Anterior cingulate cortex (tissue), 58 donors: ENCODE data around the gene NAV2.
A peak's percentile ranks its signal among the peaks of the same experiment; 100 is the strongest.

Source experiments
- DNase-seq, 58 donors: peaks; one replicate each; lab custom pipeline; 2025; lab: John Stamatoyannopoulos, UW

NAV2 gene

GRCh38 chr11:19933801-19934488 lies 221.3 kb downstream of the NAV2 start:
- DNase-seq = no peak

GRCh38 chr11:19934828-19935259 lies 222.2 kb downstream of the NAV2 start:
- peak in 3 of 58 donors; percentile 16 to 39 (median 23) for DNase-seq

GRCh38 chr11:19935507-19935906 lies 222.9 kb downstream of the NAV2 start:
- DNase-seq = no peak

- DNase-seq = no peak
Measured at GRCh38 chr11:19936461-19936860, 223.8 kb downstream of the NAV2 start.

- peak in 11 of 58 donors; percentile 7 to 45 (median 16) for DNase-seq
Measured at GRCh38 chr11:19938169-19938856, 225.7 kb downstream of the NAV2 start.

GRCh38 chr11:19938866-19939265 lies 226.2 kb downstream of the NAV2 start:
- DNase-seq = no peak

- DNase-seq = no peak
Measured at GRCh38 chr11:19939415-19939929, 226.8 kb downstream of the NAV2 start.

- DNase-seq = no peak
Measured at GRCh38 chr11:19940831-19941230, 228.2 kb downstream of the NAV2 start.

- no peak for DNase-seq
Measured at GRCh38 chr11:19946681-19947080, 234.0 kb downstream of the NAV2 start.

- no peak for DNase-seq
Measured at GRCh38 chr11:19947537-19948114, 235.0 kb downstream of the NAV2 start.

- no peak for DNase-seq
Measured at GRCh38 chr11:19949606-19950005, 237.0 kb downstream of the NAV2 start.

- DNase-seq = peak in 2 of 58 donors; percentile 53 to 58
Measured at GRCh38 chr11:19951558-19952115, 239.0 kb downstream of the NAV2 start.

GRCh38 chr11:19952116-19952605 lies 239.5 kb downstream of the NAV2 start:
- no peak for DNase-seq

- DNase-seq = no peak
Measured at GRCh38 chr11:19952911-19953310, 240.3 kb downstream of the NAV2 start.

GRCh38 chr11:19953336-19953735 lies 240.7 kb downstream of the NAV2 start:
- peak in 1 of 58 donors; percentile 15 for DNase-seq

- DNase-seq = peak in 20 of 58 donors; percentile 6 to 73 (median 34)
Measured at GRCh38 chr11:19953909-19954308, 241.3 kb downstream of the NAV2 start.

- DNase-seq = no peak
Measured at GRCh38 chr11:19954899-19955298, 242.3 kb downstream of the NAV2 start.

GRCh38 chr11:19955660-19956059 lies 243.0 kb downstream of the NAV2 start:
- DNase-seq = no peak

GRCh38 chr11:19956228-19956627 lies 243.6 kb downstream of the NAV2 start:
- no peak for DNase-seq

- DNase-seq = no peak
Measured at GRCh38 chr11:19957294-19957943, 244.8 kb downstream of the NAV2 start.
